Endodermal cell (in vitro differentiated cells): ENCODE measurements around the gene MEF2B. TPM values are rescaled to one million over a fixed set of nuclear protein-coding genes. Genes with fewer than 3 reads are reported as not detected.

ENCODE experiments used
- DNase-seq: peaks from one replicate; pipeline ENCODE4 v3.0.0-alpha.2; 2017
- H3K27ac ChIP-seq: 2 replicates; pipeline ENCODE4 v1.5.1; 2013; ENCODE audit warnings: mild to moderate bottlenecking, low read depth, low read length, moderate library complexity
- H3K27me3 ChIP-seq: 2 replicates; pipeline ENCODE4 v1.6.1; 2013; ENCODE audit warnings: mild to moderate bottlenecking, low read length, moderate library complexity; ENCODE audit not compliant: insufficient read depth, control insufficient read depth, poor library complexity, severe bottlenecking
- H3K36me3 ChIP-seq: 2 replicates; pipeline ENCODE4 v1.7.0; 2013; ENCODE audit warnings: mild to moderate bottlenecking, low read length, moderate library complexity; ENCODE audit not compliant: control insufficient read depth, insufficient read depth
- H3K4me1 ChIP-seq: one replicate; pipeline ENCODE4 v1.7.0; 2013; ENCODE audit warnings: low read length; ENCODE audit not compliant: control insufficient read depth, insufficient read depth
- H3K4me3 ChIP-seq: 2 replicates; pipeline ENCODE4 v1.5.1; 2013; ENCODE audit warnings: mild to moderate bottlenecking, low read length, moderate library complexity
- H3K9ac ChIP-seq: 2 replicates; pipeline ENCODE4 v1.6.1; 2013; ENCODE audit warnings: mild to moderate bottlenecking, low read length, moderate library complexity; ENCODE audit not compliant: poor library complexity, severe bottlenecking; ENCODE audit errors: extremely low read depth
- H3K9me3 ChIP-seq: 2 replicates; pipeline ENCODE4 v1.6.1; 2013; ENCODE audit warnings: mild to moderate bottlenecking, low read length, moderate library complexity; ENCODE audit not compliant: control insufficient read depth
- H3K27ac Mint-ChIP-seq: 2 replicates; pipeline ENCODE4 v1.8.0; 2020; ENCODE audit warnings: mixed read lengths
- H3K27me3 Mint-ChIP-seq: 2 replicates; pipeline ENCODE4 v1.8.0; 2021; ENCODE audit warnings: mild to moderate bottlenecking, mixed read lengths; ENCODE audit not compliant: insufficient read depth
- H3K36me3 Mint-ChIP-seq: 2 replicates; pipeline ENCODE4 v1.8.0; 2020; ENCODE audit warnings: low read depth, mixed read lengths
- H3K4me1 Mint-ChIP-seq: 2 replicates; pipeline ENCODE4 v1.8.0; 2020; ENCODE audit warnings: mixed read lengths
- H3K4me3 Mint-ChIP-seq: 2 replicates; pipeline ENCODE4 v1.8.0; 2020; ENCODE audit warnings: mild to moderate bottlenecking, moderate library complexity, mixed read lengths
- H3K9me3 Mint-ChIP-seq: 2 replicates; pipeline ENCODE4 v1.8.0; 2020; ENCODE audit warnings: mild to moderate bottlenecking, mixed read lengths
- CTCF ChIP-seq: fragments of 200-600 bp; sonication (generic); conservative IDR thresholded peaks from 2 replicates; pipeline ENCODE4 v1.5.0; 2021; ENCODE audit warnings: antibody characterized with exemption, mild to moderate bottlenecking
- WGBS, 2 experiments: methylation state at CpG; one replicate each; pipeline versions ENCODE4 v1.1.5 to v1.1.7; 2013; ENCODE audit warnings: missing lambda C conversion rate in 2 of 2, mixed read lengths in 1 of 2; ENCODE audit not compliant: insufficient coverage in 1 of 2, insufficient read length in 1 of 2; 5-methylcytosine and 5-hydroxymethylcytosine counted together
- total RNA-seq, 2 donors: library from RNA; stranded (reverse); fragmentation: NEBNext Ultra II Directional in 1 of 2; extraction: Animal tissue kit (Norgen Biotek cat#: 25700) in 1 of 2; gene quantifications; 2 replicates in 1 of 2; 3 replicates in 1 of 2; pipeline ENCODE4 v1.2.1, GENCODE V29; 2021

The MEF2B gene
- total RNA-seq, 2 donors from 2014 or later, result 1.2 to 1.6 TPM

GRCh38 chr19:19167612-19168011, 2.5 kb downstream of the MEF2B start:
- H3K27ac ChIP-seq, result no peak overlapping the region
- Mint-ChIP-seq H3K27me3 (peaks cover 57% of the 10 kb centered on the region), H3K27ac (no peak overlapping the region), H3K4me3 (no peak overlapping the region), H3K4me1 (peaks cover 4% of the 10 kb centered on the region), H3K9me3 (no peaks in the 10 kb centered on the region), H3K36me3 (no peaks in the 10 kb centered on the region)
- TF ChIP-seq CTCF, result no peak
- peaks cover 30% of the 10 kb centered on the region for H3K27me3 ChIP-seq
- DNase-seq, result no peak
- 79 to 89% methylated on average over 3 of the region's 3 CpGs for WGBS, 2 experiments
- H3K4me1 ChIP-seq, result no peaks in the 10 kb centered on the region
- H3K36me3 ChIP-seq, result no peaks in the 10 kb centered on the region
- no peak overlapping the region for H3K4me3 ChIP-seq
- no peak overlapping the region for H3K9ac ChIP-seq
- H3K9me3 ChIP-seq, result no peaks in the 10 kb centered on the region

- Histone ChIP-seq H3K36me3 (no peaks in the 10 kb centered on the region), H3K4me3 (no peak overlapping the region), H3K9ac (no peak overlapping the region), H3K4me1 (no peaks in the 10 kb centered on the region), H3K27ac (no peak overlapping the region), H3K27me3 (peaks cover 19% of the 10 kb centered on the region), H3K9me3 (no peaks in the 10 kb centered on the region)
- TF ChIP-seq CTCF, result no peak
- 96% methylated on average over 1 of the region's 1 CpG; no CpG with 5 or more reads in 1 of the 2 experiments for WGBS, 2 experiments
- H3K27ac Mint-ChIP-seq, result no peak overlapping the region
- no peaks in the 10 kb centered on the region for H3K36me3 Mint-ChIP-seq
- H3K4me3 Mint-ChIP-seq, result no peak overlapping the region
- H3K27me3 Mint-ChIP-seq, result peaks cover 41% of the 10 kb centered on the region
- peaks cover 4% of the 10 kb centered on the region for H3K4me1 Mint-ChIP-seq
- no peaks in the 10 kb centered on the region for H3K9me3 Mint-ChIP-seq
- no peak for DNase-seq
Measured at GRCh38 chr19:19165396-19165795, 4.7 kb downstream of the MEF2B start.

GRCh38 chr19:19162495-19162894, 7.6 kb downstream of the MEF2B start:
- Mint-ChIP-seq H3K9me3 (no peaks in the 10 kb centered on the region), H3K27ac (no peak overlapping the region), H3K4me1 (no peaks in the 10 kb centered on the region), H3K4me3 (no peak overlapping the region), H3K27me3 (peaks cover 15% of the 10 kb centered on the region), H3K36me3 (peaks cover 3% of the 10 kb centered on the region)
- Histone ChIP-seq H3K4me1 (no peaks in the 10 kb centered on the region), H3K4me3 (no peak overlapping the region), H3K27me3 (no peaks in the 10 kb centered on the region), H3K36me3 (no peaks in the 10 kb centered on the region), H3K9ac (no peak overlapping the region), H3K9me3 (no peaks in the 10 kb centered on the region), H3K27ac (no peak overlapping the region)
- WGBS, 2 experiments, result 86 to 94% methylated on average over 4 to 7 of the region's 7 CpGs
- DNase-seq, result no peak
- TF ChIP-seq CTCF, result no peak
